PC-3 (cell line): ENCODE results near the gene AMZ1. TPM values are rescaled to one million over a fixed set of nuclear protein-coding genes. Genes with fewer than 3 reads are reported as not detected.

ENCODE experiments used
- ATAC-seq: fragments of 200-7000 bp; cut with Tn5 transposase; 2 replicates; pipeline ENCODE4 v1.9.1; 2020; ENCODE audit warnings: mild to moderate bottlenecking, moderate library complexity
- BruUV-seq: library from RNA; stranded (reverse); fragments of 400-500 nt; replicated peaks from 2 replicates; lab custom pipeline; 2021; lab: Mats Ljungman, UMichigan
- CTCF ChIA-PET: fragments of 300-600 bp; sonication (Branson Sonifier 250); formaldehyde crosslinking; loops from one replicate; lab custom pipeline; 2022; ENCODE audit warnings: antibody characterized with exemption; lab: Charles Lee
- POLR2A ChIA-PET: fragments of 300-600 bp; sonication (Branson Sonifier 250); formaldehyde crosslinking; loops from one replicate; lab custom pipeline; 2022; ENCODE audit warnings: antibody characterized with exemption; ENCODE audit not compliant: unreplicated experiment; lab: Charles Lee
- DNase-seq: peaks from one replicate; pipeline ENCODE4 v3.0.0-alpha.2; 2015
- H2AFZ ChIP-seq: fragments of 300-600 bp; sonication (generic); 2 replicates; pipeline ENCODE4 v1.6.0; 2016; ENCODE audit warnings: antibody characterized with exemption, low read length
- H3F3A ChIP-seq: fragments of 300-600 bp; sonication (generic); one replicate; pipeline ENCODE4 v1.6.0; 2017; ENCODE audit warnings: antibody characterized with exemption, low read length, control low read depth, mild to moderate bottlenecking; ENCODE audit not compliant: unreplicated experiment
- H3K27ac ChIP-seq: fragments of 300-600 bp; sonication (generic); 2 replicates; pipeline ENCODE4 v1.5.1; 2016; ENCODE audit warnings: mild to moderate bottlenecking, low read length
- H3K27me3 ChIP-seq: fragments of 300-600 bp; sonication (generic); 2 replicates; pipeline ENCODE4 v1.6.1; 2016; ENCODE audit warnings: low read length, mixed read lengths
- H3K36me3 ChIP-seq: fragments of 300-600 bp; sonication (generic); 2 replicates; pipeline ENCODE4 v1.6.1; 2016; ENCODE audit warnings: low read depth, mixed run types, low read length, mixed read lengths
- H3K4me1 ChIP-seq: fragments of 300-600 bp; sonication (generic); 2 replicates; pipeline ENCODE4 v1.5.1; 2016; ENCODE audit warnings: low read length; ENCODE audit not compliant: insufficient read depth
- H3K4me2 ChIP-seq: fragments of 300-600 bp; sonication (generic); 2 replicates; pipeline ENCODE4 v1.6.0; 2016; ENCODE audit warnings: low read length
- H3K4me3 ChIP-seq: fragments of 300-600 bp; sonication (generic); 2 replicates; pipeline ENCODE4 v1.5.1; 2016; ENCODE audit warnings: mild to moderate bottlenecking, low read length, mixed read lengths
- H3K79me2 ChIP-seq: fragments of 300-600 bp; sonication (generic); 2 replicates; pipeline ENCODE4 v1.6.1; 2017; ENCODE audit warnings: low read length, mixed read lengths
- H3K9ac ChIP-seq: fragments of 300-600 bp; sonication (generic); 2 replicates; pipeline ENCODE4 v1.6.0; 2016; ENCODE audit warnings: mild to moderate bottlenecking, low read length
- H3K9me2 ChIP-seq: fragments of 300-600 bp; sonication (generic); replicated peaks from 2 replicates; pipeline ENCODE4 v1.6.1; 2016; ENCODE audit warnings: mixed run types, low read length, mixed read lengths
- H3K9me3 ChIP-seq: fragments of 300-600 bp; sonication (generic); 2 replicates; pipeline ENCODE4 v1.6.1; 2016; ENCODE audit warnings: low read length, mixed read lengths
- H4K20me1 ChIP-seq: fragments of 300-600 bp; sonication (generic); 2 replicates; pipeline ENCODE4 v1.6.1; 2016; ENCODE audit warnings: low read length, mixed read lengths
- CTCF ChIP-seq: fragments of 300-600 bp; sonication (generic); conservative IDR thresholded peaks from 2 replicates; pipeline ENCODE4 v1.5.1; 2017; ENCODE audit warnings: antibody characterized with exemption, low read depth, mild to moderate bottlenecking, low read length
- EZH2 ChIP-seq: fragments of 300-600 bp; sonication (generic); IDR thresholded peaks from one replicate; pipeline ENCODE4 v1.6.1; 2017; ENCODE audit warnings: antibody characterized with exemption, mild to moderate bottlenecking, low read length; ENCODE audit not compliant: unreplicated experiment
- EZH2phosphoT487 ChIP-seq: fragments of 300-600 bp; sonication (generic); IDR thresholded peaks from 2 replicates; pipeline ENCODE4 v1.6.1; 2018; ENCODE audit warnings: mild to moderate bottlenecking, antibody characterized with exemption, low read length, borderline replicate concordance
- intact Hi-C: fragments of 100-400 bp; cut with micrococcal nuclease; formaldehyde crosslinking; loops from 2 replicates; pipeline ENCODE4 v1.9.0; 2023
- total RNA-seq: library from RNA; depleted of rRNA; stranded (reverse); fragments of >200 nt; gene quantifications from 2 replicates; pipeline ENCODE4 v1.2.3, GENCODE V29; 2014

The AMZ1 gene
- total RNA-seq, 1 experiment from 2014 or later = not detected

GRCh38 chr7:2652736-2653060 is 35.3 kb upstream of the AMZ1 start:
- intact Hi-C loops = no loop called here
- ChIA-PET POLR2A (no interaction called here), CTCF (no interaction called here)
- no peak overlapping the region for H3K4me3 ChIP-seq
- H3K79me2 ChIP-seq = no peaks in the 10 kb centered on the region
- H3K4me2 ChIP-seq = no peak overlapping the region
- H3K27me3 ChIP-seq = no peaks in the 10 kb centered on the region
- no peak overlapping the region for H3K9ac ChIP-seq
- no peaks in the 10 kb centered on the region for H3K9me2 ChIP-seq
- ATAC-seq (no peak), DNase-seq (no peak)
- BruUV-seq = no TSS peak
- H3K4me1 ChIP-seq = no peaks in the 10 kb centered on the region
- no peaks in the 10 kb centered on the region for H3K36me3 ChIP-seq
- TF ChIP-seq EZH2 = no peak
- no peak for TF ChIP-seq EZH2phosphoT487
- TF ChIP-seq CTCF = no peak
- H4K20me1 ChIP-seq = no peaks in the 10 kb centered on the region
- H3K27ac ChIP-seq = no peak overlapping the region
- no peaks in the 10 kb centered on the region for H3K9me3 ChIP-seq
- H3F3A ChIP-seq = no peaks in the 10 kb centered on the region
- H2AFZ ChIP-seq = no peak overlapping the region

GRCh38 chr7:2654059-2654458 is 33.9 kb upstream of the AMZ1 start:
- H3K36me3 ChIP-seq = no peaks in the 10 kb centered on the region
- H3K4me1 ChIP-seq = no peaks in the 10 kb centered on the region
- H3K27me3 ChIP-seq = no peaks in the 10 kb centered on the region
- no peaks in the 10 kb centered on the region for H4K20me1 ChIP-seq
- no peak overlapping the region for H3K9ac ChIP-seq
- no peak overlapping the region for H3K4me3 ChIP-seq
- TF ChIP-seq EZH2 (no peak), EZH2phosphoT487 (no peak), CTCF (no peak)
- CTCF ChIA-PET = interaction anchor here (0.6 kb wide), 1 partner anchor 88 kb away, joined by 4 read pairs; no protein-coding TSS in a partner anchor
- no peaks in the 10 kb centered on the region for H3K9me2 ChIP-seq
- no TSS peak for BruUV-seq
- H2AFZ ChIP-seq = no peak overlapping the region
- H3K27ac ChIP-seq = no peak overlapping the region
- intact Hi-C loops = no loop called here
- H3F3A ChIP-seq = no peaks in the 10 kb centered on the region
- no peaks in the 10 kb centered on the region for H3K79me2 ChIP-seq
- H3K4me2 ChIP-seq = no peak overlapping the region
- DNase-seq (no peak), ATAC-seq (no peak)
- POLR2A ChIA-PET = no interaction called here
- H3K9me3 ChIP-seq = no peaks in the 10 kb centered on the region

- POLR2A ChIA-PET = no interaction called here
- no TSS peak for BruUV-seq
Measured at GRCh38 chr7:2655870-2656614, 32.0 kb upstream of the AMZ1 start.

More at GRCh38 chr7:2655870-2656614, 32.0 kb upstream of the AMZ1 start:
- Histone ChIP-seq H4K20me1 (no peaks in the 10 kb centered on the region), H3K27ac (no peak overlapping the region), H3K79me2 (no peaks in the 10 kb centered on the region), H2AFZ (no peak overlapping the region), H3K9me2 (no peaks in the 10 kb centered on the region), H3K4me2 (no peak overlapping the region), H3K4me3 (no peak overlapping the region), H3K9ac (no peak overlapping the region), H3K9me3 (no peaks in the 10 kb centered on the region), H3F3A (no peaks in the 10 kb centered on the region), H3K4me1 (no peaks in the 10 kb centered on the region), H3K27me3 (no peaks in the 10 kb centered on the region), H3K36me3 (no peaks in the 10 kb centered on the region)
- no peak for TF ChIP-seq CTCF
- no peak for TF ChIP-seq EZH2phosphoT487
- no peak for TF ChIP-seq EZH2
- CTCF ChIA-PET = no interaction called here
- DNase-seq (no peak), ATAC-seq (no peak)
- intact Hi-C loops = no loop called here
